ENCODE data around the gene LASP1. TPM values are rescaled to one million over a fixed set of nuclear protein-coding genes. Genes with fewer than 3 reads are reported as not detected.

The LASP1 gene
- total RNA-seq, 1 donor from 2014 or later, result 172 TPM

DNA sequence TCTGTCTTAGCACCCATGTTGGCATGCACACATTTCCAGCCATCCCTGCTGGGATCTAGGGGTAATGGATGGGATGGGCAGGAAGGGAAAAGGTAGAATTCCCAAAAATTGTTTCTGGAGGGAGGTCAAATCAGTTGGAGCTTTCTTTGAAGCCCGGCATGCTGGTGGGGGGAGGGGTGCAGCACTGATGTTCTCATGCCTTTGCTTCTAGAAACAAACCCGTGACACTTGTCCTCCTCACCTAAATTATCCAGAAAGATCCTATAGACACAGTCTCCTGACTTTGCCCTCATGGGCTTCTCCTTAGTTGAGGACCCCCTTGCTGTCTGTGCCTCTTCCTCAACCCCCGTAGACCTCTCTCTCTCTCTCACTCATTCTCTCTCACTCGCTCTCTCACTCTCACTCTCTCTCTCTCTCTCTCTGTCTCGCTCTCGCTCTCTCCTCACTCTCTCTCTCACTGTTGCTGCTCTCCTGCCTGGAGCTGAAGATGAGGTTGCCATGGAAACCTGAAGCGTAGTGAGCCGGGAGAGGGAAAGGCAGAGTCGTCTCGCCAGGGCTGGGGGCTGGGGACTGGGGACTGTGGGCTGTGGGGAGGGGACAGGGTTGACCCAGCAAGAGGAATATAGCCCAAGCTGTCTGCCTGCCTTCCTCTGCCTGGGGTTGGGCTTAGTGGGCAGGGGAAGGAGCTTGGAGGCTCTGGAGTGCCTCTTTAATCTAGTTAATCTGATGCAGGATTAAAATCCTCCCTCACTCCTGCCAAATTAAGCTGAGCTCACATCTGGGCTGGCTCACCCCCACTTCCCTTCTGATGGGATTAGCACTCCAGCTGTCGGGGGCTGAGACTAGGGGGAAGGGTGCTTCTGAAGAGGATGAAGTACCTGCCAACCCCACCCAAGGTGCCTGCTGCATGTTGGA is 16.1 kb downstream of the LASP1 start:
- DNase-seq (ENCODE audit: low spot score), result no peak

DNA sequence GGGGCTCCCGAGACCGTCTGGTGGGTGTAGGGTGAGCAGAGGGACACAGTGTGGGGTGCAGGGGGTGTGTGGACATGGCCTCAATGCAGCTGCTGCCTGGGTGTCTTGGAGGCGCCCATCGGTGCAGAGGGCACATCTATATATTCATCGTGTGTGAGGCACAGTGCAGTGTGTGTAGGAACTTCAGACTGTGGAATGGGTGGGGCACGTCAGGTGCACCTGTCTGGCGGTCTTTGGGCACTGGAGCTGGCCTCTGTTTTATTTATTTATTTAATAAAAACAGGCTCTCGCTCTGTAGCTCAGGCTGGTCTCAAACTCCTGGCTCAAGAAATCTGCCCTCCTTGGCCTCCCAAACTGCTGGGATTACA is 16.8 kb downstream of the LASP1 start:
- DNase-seq (ENCODE audit: low spot score), result no peak

DNA sequence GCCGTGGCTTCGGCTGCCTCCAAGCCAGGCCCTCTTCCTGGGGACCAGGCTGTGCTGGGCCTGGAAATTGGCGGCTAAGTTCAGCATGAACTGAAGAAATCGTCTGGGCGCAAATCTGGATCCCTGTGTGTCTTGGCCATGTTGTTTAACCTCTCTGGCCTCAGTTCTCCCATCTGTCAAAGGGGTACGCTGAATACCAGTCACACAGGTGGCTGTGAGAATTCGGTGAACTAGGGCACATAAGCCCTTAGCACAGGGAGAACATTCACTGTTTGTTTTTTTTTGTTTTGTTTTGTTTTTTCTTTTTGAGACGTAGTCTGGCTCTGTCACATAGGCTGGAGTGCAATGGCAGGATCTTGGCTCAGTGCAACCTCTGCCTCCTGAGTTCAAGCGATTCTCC is 19.0 kb downstream of the LASP1 start:
- DNase-seq (ENCODE audit: low spot score), result no peak

DNA sequence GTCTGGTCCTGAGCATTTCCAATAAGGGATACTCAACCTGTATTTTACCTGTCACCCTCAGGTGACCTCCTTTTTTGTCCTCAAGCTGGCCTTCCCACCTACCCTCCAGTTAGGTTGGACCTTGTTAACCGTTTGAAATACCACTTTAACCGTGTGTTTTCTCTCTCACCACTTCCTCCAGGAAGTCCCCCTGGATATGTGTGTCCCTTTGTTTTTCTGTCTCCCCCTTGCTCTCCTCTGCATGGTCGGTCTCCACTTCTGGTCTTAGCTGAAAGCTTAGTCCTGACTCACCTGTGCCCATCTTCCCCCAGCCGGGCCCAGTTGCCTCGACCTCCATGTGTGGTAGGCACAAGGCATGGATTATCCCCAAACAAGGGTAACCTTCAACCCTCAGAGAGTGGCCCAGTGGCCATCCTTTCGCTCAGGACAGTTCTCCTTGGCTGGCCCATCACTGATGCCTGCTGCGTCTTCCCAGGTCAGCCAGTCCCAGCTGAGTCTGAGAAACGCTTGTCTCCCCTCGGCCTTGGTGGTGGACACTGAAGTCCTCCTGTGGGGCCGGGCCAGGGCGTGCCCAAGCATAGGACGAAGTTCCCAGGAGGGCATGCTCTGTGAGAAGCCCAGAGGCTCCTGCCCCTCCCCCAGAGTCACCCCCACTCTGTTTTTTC is 20.0 kb downstream of the LASP1 start:
- no peak for DNase-seq (ENCODE audit: low spot score)

DNA sequence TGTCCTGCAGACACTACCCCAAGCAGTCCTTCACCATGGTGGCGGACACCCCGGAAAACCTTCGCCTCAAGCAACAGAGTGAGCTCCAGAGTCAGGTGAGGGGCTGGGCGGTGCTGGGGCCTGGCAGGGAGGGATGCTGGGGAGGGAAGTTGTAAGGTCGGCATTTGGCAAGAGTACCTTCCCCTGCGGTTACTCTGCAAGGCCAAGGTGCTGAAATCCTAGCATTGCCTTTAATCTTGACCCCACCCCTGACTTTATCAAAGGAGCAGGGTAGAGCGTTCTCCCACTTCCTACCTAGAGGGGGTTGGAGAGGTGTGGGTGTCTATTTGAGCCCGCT is 20.5 kb downstream of the LASP1 start:
- no peak for DNase-seq (ENCODE audit: low spot score)

DNA sequence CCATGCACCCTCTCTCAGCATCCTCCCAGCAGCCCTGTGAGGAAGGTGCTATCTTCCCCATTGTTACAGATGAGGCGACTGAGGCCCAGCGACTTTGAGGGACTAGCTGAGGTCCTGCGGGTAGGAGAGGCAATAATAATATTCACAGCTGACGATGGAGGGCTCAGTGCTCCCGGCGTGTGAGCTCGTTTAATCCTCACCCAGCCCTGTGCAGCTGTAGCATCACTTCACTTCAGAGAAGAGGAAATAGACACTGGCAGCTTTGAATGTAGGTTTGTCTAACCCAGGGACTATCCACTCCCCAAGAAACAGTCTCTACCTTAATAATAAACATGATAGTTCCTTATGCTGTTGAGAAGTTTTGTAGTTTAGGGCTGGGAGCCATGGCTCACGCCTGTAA is 21.6 kb downstream of the LASP1 start:
- no peak for DNase-seq (ENCODE audit: low spot score)

DNA sequence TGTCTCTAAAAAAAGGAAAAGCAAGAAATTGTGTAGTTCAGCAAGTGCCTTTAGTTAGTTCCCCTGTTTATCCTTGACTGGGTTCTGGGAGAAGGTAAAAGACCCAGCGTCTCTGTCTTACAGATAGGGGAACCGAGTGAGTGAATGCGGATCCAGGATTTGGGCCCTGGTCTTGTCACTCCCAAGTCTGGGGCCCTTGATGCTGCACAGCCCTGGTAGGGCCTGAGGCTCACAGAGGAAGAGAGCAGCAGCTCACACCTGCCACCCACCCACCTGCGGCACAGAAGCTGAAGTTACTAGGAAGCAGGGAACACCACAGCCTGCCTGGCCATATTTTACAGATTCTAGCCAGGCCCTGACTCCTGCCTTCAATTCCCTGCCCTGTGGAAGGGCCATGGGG is 22.2 kb downstream of the LASP1 start:
- no peak for DNase-seq (ENCODE audit: low spot score)

DNA sequence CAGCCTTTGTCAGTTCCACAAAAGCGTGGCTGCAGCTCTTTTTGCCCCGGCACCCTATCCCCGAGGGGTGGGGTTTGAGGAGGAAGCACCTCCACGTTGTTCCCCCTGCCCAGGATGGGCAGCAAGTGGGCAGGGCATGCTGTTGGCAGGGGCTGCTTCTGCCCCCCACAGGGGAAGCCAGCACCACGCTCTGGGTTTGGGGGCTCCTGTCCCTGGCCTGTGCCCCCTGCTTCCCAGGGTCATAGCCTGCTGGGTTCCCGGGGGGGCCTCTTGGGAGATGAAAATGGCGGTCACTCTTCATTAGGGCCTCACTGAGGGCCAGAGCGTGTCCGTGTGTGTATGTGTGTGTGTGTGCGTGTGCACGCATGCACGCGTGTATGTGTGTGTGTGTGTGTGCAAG is 22.8 kb downstream of the LASP1 start:
- no peak for DNase-seq (ENCODE audit: low spot score)

DNA sequence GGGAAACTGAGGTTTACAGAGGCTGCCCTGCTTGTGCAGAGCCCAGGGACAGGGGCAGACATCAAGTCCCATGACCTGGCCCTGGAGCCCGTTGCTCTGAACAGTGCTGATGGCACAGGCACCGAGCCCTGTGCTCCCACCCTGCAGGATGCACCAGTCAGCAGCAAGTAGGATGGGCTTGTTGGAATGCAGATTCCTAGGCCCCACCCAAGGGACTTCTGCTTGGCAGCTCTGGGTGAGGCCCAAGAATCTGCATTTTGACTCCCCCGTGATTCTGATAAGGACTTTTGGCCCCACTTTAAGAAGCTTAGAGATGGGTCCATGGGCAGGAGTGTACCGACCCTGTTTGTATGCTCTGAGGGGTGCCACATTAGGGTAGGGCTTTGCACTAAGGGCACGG is 23.3 kb downstream of the LASP1 start:
- DNase-seq (ENCODE audit: low spot score), result no peak

DNA sequence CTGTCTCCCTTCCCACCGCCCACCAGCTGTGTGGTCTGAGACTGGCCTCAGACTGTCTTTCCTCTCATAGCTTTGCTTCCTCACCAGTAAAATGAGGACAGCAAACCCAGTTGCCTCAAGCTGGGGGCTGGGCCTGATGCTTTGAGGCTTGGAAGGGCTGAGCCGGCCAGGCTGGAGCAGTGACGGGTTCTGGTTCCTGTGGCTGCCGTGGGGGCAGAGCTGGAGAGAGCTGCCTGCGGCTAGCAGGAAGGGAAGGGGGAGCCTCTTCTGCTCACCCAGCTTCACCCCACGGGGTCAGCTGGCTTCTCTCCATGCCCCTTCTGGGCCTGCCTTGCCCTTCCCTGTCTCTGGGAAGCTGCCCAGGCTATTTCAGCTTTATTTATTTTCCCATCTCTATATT is 23.7 kb downstream of the LASP1 start:
- no peak for DNase-seq (ENCODE audit: low spot score)

DNA sequence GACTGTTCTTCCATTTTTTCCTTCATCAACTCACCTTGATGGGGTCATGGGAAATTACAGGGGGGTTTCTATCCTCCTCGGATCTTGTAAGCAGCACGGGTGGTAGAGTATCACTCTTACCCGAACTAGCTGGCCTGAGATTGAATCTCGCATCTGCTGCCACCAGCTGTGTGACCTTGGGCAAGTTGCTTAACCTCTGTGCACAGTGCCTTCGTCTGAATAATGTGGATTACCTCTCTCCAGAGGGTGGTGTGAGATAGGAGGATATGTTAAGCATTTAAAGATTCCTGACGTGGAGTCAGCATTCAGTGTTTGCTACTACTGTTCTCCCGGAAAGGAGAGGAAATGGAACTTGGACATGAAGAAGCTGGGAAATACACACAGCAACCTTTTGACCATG is 24.4 kb downstream of the LASP1 start:
- DNase-seq (ENCODE audit: low spot score), result no peak

DNA sequence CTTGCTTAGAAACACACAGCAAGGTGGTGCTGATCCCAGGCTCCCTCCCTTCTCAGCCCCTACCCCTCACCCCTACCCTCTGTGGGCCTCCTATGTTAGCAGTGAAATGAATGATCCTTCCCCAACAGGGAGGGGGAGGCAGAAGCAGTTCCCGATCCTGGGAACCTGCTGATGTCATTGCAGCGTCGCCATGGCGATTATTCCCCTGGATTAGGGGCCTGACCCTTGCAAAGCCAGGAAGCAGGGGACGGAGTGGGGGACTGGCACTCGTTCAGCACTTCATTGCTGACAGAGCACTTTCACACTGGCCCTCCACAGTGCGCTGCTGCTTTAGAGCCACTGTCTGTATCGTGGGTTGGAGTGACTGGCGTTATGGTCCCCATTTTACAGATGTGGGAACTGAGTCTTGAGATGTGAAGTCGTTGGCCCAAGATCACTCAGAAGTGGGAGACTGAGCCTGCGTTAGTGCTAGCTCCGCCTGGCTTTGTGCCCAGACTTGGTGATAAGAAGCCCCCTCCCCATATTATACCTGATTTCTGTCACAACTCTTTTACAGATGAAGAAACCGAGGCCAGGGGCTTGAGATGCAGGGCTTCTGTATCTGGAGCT is 26.6 kb downstream of the LASP1 start:
- DNase-seq (ENCODE audit: low spot score), result no peak

DNA sequence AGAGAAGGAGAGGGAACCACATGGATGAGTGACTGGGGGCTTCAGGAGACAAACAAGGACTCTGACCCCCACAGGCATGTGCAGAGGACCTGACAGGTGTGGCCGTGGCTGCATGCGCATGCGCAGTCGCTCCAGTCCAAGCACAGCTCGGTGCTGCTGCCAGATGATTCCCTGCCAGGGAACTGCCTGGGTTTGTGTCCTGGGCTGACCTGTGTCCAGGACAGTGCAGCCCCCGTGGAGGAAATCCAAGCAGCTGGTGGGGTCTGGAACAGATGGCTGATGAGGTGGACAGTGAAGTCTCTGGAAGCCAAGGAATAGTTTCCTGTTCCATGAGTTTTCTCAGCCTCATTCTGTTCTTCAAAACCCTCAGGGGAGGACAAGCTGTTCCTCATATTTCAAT is 27.3 kb downstream of the LASP1 start:
- no peak for DNase-seq (ENCODE audit: low spot score)

DNA sequence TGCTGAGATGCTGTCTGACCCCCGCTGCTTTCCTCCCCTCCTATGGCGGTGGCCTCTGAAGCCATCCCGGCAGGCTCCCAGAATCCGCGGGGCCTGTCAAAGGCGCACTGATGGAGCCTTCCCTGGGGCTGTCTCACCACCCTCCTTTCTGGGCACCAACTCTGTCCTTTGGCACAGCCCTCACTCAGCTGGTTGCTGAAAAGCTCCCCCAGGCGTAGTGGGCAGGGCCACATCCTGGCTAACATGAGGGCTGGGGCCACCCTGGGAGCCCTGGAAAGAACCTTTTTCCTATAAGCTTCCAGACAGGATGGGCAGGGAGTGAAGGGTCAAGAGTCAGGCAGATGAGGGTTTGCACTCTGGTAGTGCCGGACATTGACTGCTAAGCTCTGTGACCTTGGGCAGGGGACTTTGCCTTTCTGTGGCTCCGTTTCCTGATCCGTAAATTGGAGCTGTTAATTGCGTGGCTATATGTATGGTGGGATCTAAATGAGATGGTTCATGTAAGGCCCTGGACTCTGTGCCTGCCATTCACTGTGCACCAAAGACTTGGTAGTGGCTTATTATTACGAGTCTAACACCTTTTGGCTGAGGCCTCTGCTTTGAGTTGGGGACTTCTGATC is 27.9 kb downstream of the LASP1 start:
- no peak for DNase-seq (ENCODE audit: low spot score)

DNA sequence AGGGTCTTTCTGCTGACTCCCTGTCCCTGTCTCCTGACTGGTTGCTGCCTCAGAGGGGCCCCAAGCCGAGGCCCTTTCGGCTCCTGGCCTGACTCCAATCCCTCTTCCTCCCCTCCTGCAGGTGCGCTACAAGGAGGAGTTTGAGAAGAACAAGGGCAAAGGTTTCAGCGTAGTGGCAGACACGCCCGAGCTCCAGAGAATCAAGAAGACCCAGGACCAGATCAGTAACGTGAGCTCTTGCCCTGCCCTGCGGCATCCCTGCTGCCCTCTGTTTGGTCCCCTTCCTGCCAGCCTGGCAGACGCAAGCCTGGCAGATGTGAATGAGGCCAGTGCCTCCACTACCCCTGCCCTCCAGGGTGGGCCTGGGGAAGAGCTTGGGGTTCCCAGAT is 28.4 kb downstream of the LASP1 start:
- DNase-seq (ENCODE audit: low spot score), result no peak

DNA sequence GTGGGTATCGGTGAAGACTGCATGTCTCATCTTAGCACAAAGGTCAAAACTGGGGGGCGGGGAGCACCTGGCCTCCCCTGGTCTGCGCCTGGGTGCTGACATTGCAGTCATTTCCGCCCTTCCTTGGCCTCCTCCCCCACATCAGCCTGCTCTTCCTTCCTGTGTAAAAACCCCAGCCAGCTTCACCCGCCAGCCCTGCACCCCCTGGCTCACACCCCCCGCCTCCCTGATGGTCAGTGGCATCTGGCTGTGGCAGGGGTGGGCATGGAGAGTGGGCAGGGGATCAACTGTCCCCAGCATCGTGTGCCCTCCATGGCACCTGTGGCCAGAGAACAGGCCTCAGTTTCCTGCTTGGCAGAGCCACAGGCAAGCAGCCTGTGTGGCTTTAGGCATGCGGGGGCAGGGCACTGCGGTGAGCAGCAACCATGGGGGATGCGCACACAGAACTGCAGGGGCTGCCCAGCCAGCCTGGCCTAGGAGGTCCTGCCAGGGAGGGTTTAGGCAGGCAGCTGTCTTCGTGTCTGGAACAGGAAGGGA is 29.0 kb downstream of the LASP1 start:
- DNase-seq (ENCODE audit: low spot score), result no peak

DNA sequence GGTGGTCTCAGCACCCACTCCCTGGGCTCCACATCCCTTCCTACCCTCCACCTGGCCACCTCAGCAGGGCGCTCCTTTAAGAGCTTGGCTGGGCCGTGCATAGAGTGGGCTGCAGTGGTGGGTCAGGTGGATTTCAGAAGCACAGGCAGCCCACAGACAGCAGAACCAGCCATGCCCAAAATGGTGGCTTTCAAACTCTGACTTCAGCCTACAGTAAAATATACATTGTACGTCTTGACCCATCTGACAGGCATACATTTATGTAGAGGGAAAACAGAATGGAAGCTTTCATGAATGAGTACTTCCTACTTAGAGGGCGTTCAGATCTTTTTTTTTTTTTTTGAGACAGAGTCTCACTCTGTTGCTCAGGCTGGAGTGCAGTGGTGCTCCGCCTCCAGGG is 29.6 kb downstream of the LASP1 start:
- no peak for DNase-seq (ENCODE audit: low spot score)

DNA sequence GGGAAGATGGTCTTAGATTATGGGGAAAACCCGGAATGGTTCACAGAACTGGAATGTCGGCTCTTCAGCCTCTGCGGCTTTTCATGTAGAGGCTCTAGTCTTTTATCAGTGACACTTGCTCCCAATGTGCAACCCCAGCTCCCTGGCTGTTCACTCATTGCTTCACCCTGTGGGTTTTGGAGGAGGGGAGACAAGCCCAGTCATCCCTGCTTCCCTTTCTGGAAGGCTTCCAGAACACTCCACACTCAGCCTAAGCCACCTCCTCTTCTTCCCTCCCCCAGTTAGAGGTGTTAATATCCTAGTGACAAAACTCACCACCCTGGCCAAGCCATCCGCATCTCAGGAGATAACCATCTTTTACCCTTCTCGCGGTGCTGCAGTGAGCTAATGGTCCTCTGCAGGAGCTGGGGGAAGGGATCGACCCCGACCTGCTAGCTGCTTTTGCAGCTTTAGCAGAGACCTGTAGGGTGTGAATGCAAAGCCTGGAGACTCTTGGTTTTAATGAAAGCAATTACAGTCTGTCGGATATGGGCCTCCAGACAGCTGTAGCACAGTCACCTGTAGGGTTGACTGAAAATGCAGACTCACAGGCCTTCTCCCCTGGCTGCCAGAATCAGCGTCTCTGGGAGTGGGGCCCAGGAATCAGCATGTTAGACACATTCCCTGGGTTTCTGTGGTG is 31.3 kb downstream of the LASP1 start:
- no peak for DNase-seq (ENCODE audit: low spot score)

DNA sequence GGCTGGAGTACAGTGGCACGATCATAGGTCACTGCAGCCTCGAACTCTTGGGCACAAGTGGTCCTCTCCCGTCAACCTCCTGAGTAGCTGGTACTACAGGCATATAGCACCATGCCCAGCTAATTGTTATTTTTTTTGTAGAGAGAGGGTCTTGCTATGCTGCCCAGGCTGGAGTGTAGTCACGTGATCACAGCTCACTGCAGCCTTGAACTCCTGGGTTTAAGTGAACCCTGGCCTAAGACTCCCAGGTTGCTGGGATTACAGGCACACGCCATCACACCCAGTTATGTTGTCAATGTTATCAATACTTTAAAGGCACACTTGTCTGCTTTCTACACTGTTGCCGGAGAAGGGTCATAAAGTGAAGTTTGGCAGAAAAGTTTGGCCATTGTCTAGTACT is 33.5 kb downstream of the LASP1 start:
- DNase-seq (ENCODE audit: low spot score), result no peak

DNA sequence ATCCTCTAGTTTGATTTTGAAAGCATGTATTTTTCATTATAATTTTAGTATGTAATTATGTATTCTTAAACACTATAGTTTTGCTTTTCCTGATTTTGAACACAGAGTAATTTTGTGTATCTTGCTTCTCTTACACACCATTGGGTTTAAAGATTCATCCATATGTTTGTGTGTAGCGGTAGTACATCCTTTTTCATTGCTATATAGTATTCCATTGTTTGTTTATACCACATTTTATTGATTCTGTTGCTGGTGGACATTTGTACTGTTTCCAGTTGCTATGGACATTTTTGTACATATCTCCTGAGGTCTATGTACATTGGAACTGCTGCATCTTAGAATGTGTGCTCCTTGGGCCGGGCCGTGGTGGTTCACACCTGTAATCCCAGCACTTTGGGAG is 35.0 kb downstream of the LASP1 start:
- no peak for DNase-seq (ENCODE audit: low spot score)

DNA sequence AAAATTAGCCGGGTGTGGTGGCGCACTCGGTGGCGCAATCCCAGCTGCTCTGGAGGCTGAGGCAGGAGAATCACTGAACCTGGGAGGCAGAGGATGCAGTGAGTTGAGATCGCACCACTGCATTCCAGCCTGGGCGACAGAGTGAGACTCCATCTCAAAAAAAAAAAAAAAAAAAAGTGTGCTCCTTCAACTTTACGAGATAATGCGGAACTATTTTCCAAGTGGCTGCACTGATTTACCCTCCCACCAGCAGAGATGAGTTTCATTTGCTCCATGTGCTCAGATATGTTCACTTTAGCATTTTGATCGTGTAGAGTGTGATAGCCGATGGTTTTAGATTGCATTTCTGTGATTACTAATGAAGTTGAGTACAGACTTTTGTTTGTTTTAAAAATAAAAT is 35.5 kb downstream of the LASP1 start:
- DNase-seq (ENCODE audit: low spot score), result no peak

Data from mesenteric fat pad (tissue), 1 donor.